OCI-LY3 (cell line): ENCODE data around the gene GNG13.

ENCODE experiments used
- H2AFZ ChIP-seq: fragments of 200-600, 300-600 bp; shearing (Covaris generic); 2 replicates; pipeline ENCODE4 v1.6.0; 2014; ENCODE audit warnings: antibody characterized with exemption, low read depth, low read length
- H3K27ac ChIP-seq: fragments of 200-600, 300-600 bp; sonication (generic); 2 replicates; pipeline ENCODE4 v1.5.1; 2014; ENCODE audit warnings: mild to moderate bottlenecking, low read length, moderate library complexity, mixed read lengths
- H3K27me3 ChIP-seq: fragments of 200-600, 300-600 bp; sonication (generic); 2 replicates; pipeline ENCODE4 v1.6.1; 2014; ENCODE audit warnings: low read depth, low read length, mixed read lengths
- H3K36me3 ChIP-seq: fragments of 200-600, 300-600 bp; sonication (generic); replicated peaks from 2 replicates; pipeline ENCODE3; 2014; ENCODE audit warnings: low read depth, low read length, mixed read lengths
- H3K4me1 ChIP-seq: fragments of 300-600, 200-600 bp; sonication (generic); 2 replicates; pipeline ENCODE4 v1.6.1; 2014; ENCODE audit warnings: low read length, mixed read lengths
- H3K4me2 ChIP-seq: fragments of 200-600, 300-600 bp; sonication (generic); 2 replicates; pipeline ENCODE4 v1.6.1; 2014; ENCODE audit warnings: low read length, mixed read lengths
- H3K4me3 ChIP-seq: fragments of 300-600, 200-600 bp; sonication (generic); 2 replicates; pipeline ENCODE4 v1.5.1; 2014; ENCODE audit warnings: antibody characterized with exemption, mild to moderate bottlenecking, low read length, moderate library complexity
- H3K79me2 ChIP-seq: fragments of 300-600, 200-600 bp; shearing (Covaris generic); 2 replicates; pipeline ENCODE4 v1.6.1; 2014; ENCODE audit warnings: mild to moderate bottlenecking, low read length, mixed read lengths
- H3K9ac ChIP-seq: fragments of 300-600, 200-600 bp; shearing (Covaris generic); 2 replicates; pipeline ENCODE4 v1.6.0; 2014; ENCODE audit warnings: mild to moderate bottlenecking, low read length, moderate library complexity
- H3K9me3 ChIP-seq: fragments of 200-600, 300-600 bp; shearing (Covaris generic); 2 replicates; pipeline ENCODE4 v1.6.1; 2014; ENCODE audit warnings: low read length, mixed read lengths; ENCODE audit not compliant: insufficient read depth
- H4K20me1 ChIP-seq: fragments of 200-600, 300-600 bp; sonication (generic); 2 replicates; pipeline ENCODE4 v1.6.1; 2016; ENCODE audit warnings: low read length, mixed read lengths; ENCODE audit not compliant: insufficient read depth
- CTCF ChIP-seq: fragments of 200-600, 300-600 bp; sonication (generic); IDR thresholded peaks from 2 replicates; pipeline ENCODE4 v1.5.1; 2014; ENCODE audit warnings: antibody characterized with exemption, low read length, low read depth
- EZH2phosphoT487 ChIP-seq: fragments of 200-600 bp; shearing (Covaris generic); IDR thresholded peaks from 2 replicates; pipeline ENCODE4 v1.6.1; 2018; ENCODE audit warnings: antibody characterized with exemption, mixed run types, low read depth

The GNG13 gene

GRCh38 chr16:751152-752006 lies 49.2 kb downstream of the GNG13 start:
- peak overlapping the region; percentile 71 for H3K4me2 ChIP-seq

GRCh38 chr16:750485-750884 lies 50.0 kb downstream of the GNG13 start:
- H3K27me3 ChIP-seq, result no peaks in the 10 kb centered on the region
- TF ChIP-seq EZH2phosphoT487 (no peak), CTCF (no peak)
- no peak overlapping the region for H3K9ac ChIP-seq
- H3K79me2 ChIP-seq, result no peaks in the 10 kb centered on the region
- peaks cover 27% of the 10 kb centered on the region for H3K4me1 ChIP-seq
- H3K9me3 ChIP-seq, result no peaks in the 10 kb centered on the region
- no peak overlapping the region for H3K27ac ChIP-seq
- H3K4me2 ChIP-seq, result no peak overlapping the region
- no peak overlapping the region for H2AFZ ChIP-seq
- H3K4me3 ChIP-seq, result no peak overlapping the region
- no peaks in the 10 kb centered on the region for H4K20me1 ChIP-seq
- H3K36me3 ChIP-seq, result no peaks in the 10 kb centered on the region

More at GRCh38 chr16:751152-752006, 49.2 kb downstream of the GNG13 start:
- peak overlapping the region; percentile 71 for H3K27ac ChIP-seq
- H3K36me3 ChIP-seq, result peaks cover 2% of the 10 kb centered on the region
- peak overlapping the region; percentile 65 for H3K4me3 ChIP-seq
- no peaks in the 10 kb centered on the region for H4K20me1 ChIP-seq
- no peaks in the 10 kb centered on the region for H3K9me3 ChIP-seq
- peak overlapping the region; percentile 50; the same call in 1 of the 2 replicates for H3K9ac ChIP-seq
- H3K4me1 ChIP-seq, result peaks cover 22% of the 10 kb centered on the region
- TF ChIP-seq CTCF (no peak), EZH2phosphoT487 (no peak)
- H3K79me2 ChIP-seq, result no peaks in the 10 kb centered on the region
- H3K27me3 ChIP-seq, result no peaks in the 10 kb centered on the region
- H2AFZ ChIP-seq, result peak overlapping the region; percentile 69

- no peak overlapping the region for H3K4me2 ChIP-seq
- H3K4me1 ChIP-seq, result peaks cover 27% of the 10 kb centered on the region
- no peaks in the 10 kb centered on the region for H4K20me1 ChIP-seq
- H2AFZ ChIP-seq, result no peak overlapping the region
- no peak overlapping the region for H3K27ac ChIP-seq
- no peaks in the 10 kb centered on the region for H3K27me3 ChIP-seq
- no peaks in the 10 kb centered on the region for H3K9me3 ChIP-seq
- no peak overlapping the region for H3K9ac ChIP-seq
- TF ChIP-seq EZH2phosphoT487 (no peak), CTCF (no peak)
- H3K36me3 ChIP-seq, result no peaks in the 10 kb centered on the region
- no peaks in the 10 kb centered on the region for H3K79me2 ChIP-seq
- H3K4me3 ChIP-seq, result no peak overlapping the region
These were observed 51.5 kb downstream of the GNG13 start for GRCh38 chr16:749010-749409.
